GM12864 (cell line): Measurements from ENCODE around the gene CLEC2D.
A peak's percentile ranks its signal among the peaks of the same experiment; 100 is the strongest.
"Not testable (repeated sequence)": the region's sequence is repeated elsewhere in the genome, so short reads cannot be mapped to it uniquely, and the experiment has no call there.

Experiments
- DNase-seq: peaks from one replicate; pipeline ENCODE4 v3.0.0-alpha.2; 2011; ENCODE audit warnings: low read depth
- H3K4me3 ChIP-seq: 2 replicates; pipeline ENCODE4 v1.5.1; 2011; ENCODE audit warnings: mild to moderate bottlenecking, low read depth, low read length, control low read depth
- CTCF ChIP-seq: IDR thresholded peaks from 2 replicates; pipeline ENCODE4 v1.5.1; 2011; ENCODE audit warnings: low read depth, mild to moderate bottlenecking, moderate library complexity, low read length, control low read depth, inconsistent platforms; ENCODE audit errors: missing control alignments

CLEC2D gene

GRCh38 chr12:9732921-9733461 is 63.5 kb downstream of the CLEC2D start, which contains the start of gene CLECL1:
TSS of gene CLECL1 (minus strand) at chr12:9733097.
- peak within 1 kb of the TSS; percentile 47 for H3K4me3 ChIP-seq
- DNase-seq, result peak; percentile 57
- TF ChIP-seq CTCF, result no peak

- no peak for TF ChIP-seq CTCF
- no peak for DNase-seq
These were observed 66.1 kb downstream of the CLEC2D start for GRCh38 chr12:9735601-9736000.

GRCh38 chr12:9736936-9737705 is 67.6 kb downstream of the CLEC2D start:
- no peak for TF ChIP-seq CTCF
- DNase-seq, result no peak

More at GRCh38 chr12:9735601-9736000, 66.1 kb downstream of the CLEC2D start:
- H3K4me3 ChIP-seq, result no peak overlapping the region

GRCh38 chr12:9738905-9739304 is 69.4 kb downstream of the CLEC2D start:
- DNase-seq, H3K4me3 ChIP-seq: not testable (repeated sequence)

More at GRCh38 chr12:9736936-9737705, 67.6 kb downstream of the CLEC2D start:
- H3K4me3 ChIP-seq, result no peak overlapping the region

- H3K4me3 ChIP-seq, DNase-seq: not testable (repeated sequence)
These were observed 70.0 kb downstream of the CLEC2D start for GRCh38 chr12:9739404-9740105.

- no peak for TF ChIP-seq CTCF
- DNase-seq, result no peak
- H3K4me3 ChIP-seq, result no peak overlapping the region
These were observed 70.7 kb downstream of the CLEC2D start for GRCh38 chr12:9740106-9740750.

GRCh38 chr12:9741726-9742125 is 72.2 kb downstream of the CLEC2D start:
- no peak for TF ChIP-seq CTCF
- DNase-seq, result peak; percentile 82
- H3K4me3 ChIP-seq, result no peak overlapping the region
